HK-2 (cell line): Measurements from ENCODE around the gene TMEM218.
"Not testable (repeated sequence)": the region's sequence is repeated elsewhere in the genome, so short reads cannot be mapped to it uniquely, and the experiment has no call there.

ENCODE experiments used
- DNase-seq: peaks from one replicate; pipeline ENCODE4 v3.0.0-alpha.2; 2018; ENCODE audit not compliant: unreplicated experiment

The TMEM218 gene

DNA sequence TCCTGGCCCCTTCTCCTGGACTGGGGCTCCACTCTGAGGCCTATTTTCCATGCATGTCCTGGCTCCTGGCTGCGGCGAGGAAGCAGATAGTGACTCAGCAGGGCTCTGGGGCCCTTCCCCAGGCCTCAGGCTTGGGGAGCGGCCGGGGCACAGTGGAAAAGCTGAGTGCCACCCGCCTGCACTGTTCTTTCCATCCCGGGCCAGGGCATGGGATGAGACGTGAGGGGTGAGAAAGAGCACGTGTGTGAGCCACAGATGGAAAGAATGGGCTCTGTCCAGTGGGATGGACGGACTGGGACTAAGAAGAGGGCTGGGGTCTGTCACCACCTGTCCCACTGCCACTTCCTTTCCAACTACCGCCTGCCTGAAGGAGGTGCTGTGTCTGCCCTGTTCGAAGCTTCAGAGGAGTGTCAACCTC, 35.5 kb downstream of the TMEM218 start:
- no peak for DNase-seq

- no peak for DNase-seq
These were observed 36.2 kb downstream of the TMEM218 start for GRCh38 chr11:125075242-125075625.

DNA sequence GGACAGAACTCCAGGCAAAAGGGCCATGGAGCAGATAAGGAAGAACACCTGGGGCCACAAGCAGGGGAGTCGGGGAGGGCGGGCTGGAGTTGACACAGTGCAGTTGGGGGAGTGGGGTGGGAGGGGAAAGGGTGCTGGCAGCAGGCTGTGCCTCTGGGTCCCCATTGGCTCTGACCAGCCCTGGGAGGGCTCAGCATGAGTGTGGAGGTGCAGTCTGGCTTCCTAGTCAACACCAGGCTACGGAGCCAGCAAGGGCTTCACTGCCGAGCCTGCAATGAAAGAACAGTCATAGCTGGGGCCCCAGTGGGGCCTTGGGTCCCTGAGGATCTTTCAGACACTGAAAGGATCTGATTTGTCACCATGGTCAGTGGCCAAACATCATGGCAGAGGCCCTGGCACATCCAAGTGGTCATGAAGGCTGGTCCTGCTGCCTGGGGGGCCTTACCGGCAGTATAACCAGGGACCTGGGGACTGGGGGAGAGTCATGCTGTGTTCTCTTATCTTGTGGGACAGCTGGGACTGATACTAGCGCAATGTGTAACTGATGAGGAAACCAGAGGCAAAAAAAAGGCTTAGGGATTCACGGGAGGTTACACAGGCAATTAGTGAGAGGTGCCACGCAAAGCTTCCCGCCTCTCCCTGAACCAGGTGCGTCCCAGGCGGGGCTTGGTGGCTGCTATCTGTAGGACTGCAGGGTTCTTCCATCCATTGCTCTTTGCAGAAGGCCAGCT, 36.8 kb downstream of the TMEM218 start:
- DNase-seq: no peak

DNA sequence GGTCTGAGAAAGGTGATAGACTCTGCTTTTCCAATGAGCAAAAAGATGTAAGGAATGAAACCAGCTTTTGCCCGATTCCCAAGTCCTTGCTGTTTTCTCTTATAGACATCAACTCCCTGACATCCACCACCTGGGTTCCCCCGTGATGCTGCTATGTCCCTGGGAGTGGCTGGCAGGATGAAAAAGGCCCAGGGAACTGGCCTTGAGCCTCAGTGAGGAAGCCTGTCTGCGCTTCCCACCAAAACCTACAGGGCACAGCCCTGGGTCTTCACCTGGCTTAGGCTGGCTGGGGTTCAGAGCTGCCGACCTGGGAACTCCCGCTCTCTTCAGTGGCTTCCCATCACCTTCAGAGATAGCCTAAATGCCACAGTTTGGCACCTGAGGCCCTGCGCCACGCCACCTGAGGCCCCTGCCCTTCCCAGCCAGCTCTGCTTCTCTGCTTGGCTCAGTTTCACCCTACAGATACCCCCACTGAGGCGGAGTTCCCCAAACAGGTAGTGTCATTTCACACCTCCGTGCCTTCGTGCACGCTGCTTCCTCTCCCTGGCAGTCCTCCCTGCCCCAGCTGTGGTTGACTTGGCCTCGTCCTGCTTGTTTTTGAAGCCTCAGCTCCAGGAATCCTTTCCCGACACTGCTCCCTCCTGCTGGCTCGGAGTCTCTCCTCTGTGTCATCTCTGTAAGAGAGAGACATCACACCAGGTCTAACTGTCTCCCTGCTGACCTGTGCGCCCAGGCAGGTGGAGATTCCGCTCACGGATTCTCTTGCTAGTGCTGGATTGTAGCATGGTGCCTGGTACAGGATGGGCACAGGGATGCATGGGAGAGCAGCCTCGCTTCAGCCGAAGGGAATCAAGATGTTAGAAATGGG, 37.6 kb downstream of the TMEM218 start:
- no peak for DNase-seq

- no peak for DNase-seq
These were observed 38.4 kb downstream of the TMEM218 start for GRCh38 chr11:125072961-125073590.

DNA sequence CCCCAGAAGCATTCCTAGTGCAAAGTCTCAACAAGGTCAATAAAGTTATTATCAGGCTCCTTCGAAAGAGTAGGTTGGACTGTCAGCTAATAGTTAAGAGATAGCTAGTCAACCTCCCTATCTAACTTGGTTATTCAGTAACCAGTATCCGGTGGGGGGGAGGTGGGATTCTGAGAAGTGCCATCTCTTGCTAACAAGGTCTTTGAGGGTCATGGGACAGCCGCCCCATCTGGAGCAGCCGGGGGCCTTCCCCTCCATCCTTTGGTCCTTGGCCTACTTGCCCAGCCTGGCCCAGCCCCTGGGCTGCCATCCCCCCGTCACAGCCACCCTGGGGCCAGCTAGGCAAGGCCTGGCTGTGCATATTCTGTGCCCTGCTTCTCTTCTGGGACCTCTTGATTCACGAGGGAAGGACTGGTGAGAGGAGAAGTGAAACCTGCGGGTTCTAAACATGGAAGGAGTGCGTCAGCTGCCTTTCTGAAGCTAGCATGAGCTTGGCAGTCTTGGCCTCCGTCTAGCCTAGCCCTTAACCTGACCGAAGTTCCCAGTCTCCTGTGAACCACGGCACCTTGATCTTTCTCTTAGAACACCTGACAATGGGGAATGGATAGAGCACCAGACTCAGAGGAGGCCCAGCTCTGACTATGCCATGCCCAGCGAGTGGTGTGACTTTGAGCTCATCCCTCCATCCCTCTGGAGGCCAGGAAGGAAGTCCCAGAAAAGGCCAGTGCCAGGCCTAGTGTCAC, 39.0 kb downstream of the TMEM218 start:
- DNase-seq: no peak

GRCh38 chr11:125071846-125072217, 39.6 kb downstream of the TMEM218 start:
- no peak for DNase-seq

- no peak for DNase-seq
These were observed 40.0 kb downstream of the TMEM218 start for GRCh38 chr11:125071435-125071834.

DNA sequence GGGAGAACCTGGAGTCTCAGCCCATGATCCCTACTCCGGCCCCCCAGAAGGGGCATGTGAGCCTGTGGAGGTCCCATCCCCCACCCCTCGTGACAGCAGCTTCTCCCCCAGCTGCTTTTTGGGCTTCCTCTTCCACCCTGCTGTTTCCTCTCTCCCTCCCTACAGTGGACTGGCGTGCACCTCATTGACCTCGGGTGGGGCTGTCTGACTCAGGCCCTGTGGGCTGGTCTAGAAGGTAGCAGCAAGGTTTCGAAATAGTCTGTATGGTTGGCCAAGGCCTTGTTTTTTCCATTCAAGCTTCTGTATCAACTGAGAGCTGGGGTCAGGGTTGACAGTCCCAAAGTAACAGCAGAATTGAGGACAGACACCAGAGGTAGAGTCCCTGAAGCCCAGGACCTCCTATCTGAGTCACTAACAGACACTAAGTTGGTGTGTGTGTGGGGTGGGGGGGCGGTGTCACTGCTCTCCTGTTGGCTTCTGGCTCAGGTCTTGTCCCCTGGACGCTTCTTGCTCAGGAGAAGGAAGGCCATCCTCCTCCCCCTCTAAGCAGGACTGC, 40.6 kb downstream of the TMEM218 start:
- no peak for DNase-seq

DNA sequence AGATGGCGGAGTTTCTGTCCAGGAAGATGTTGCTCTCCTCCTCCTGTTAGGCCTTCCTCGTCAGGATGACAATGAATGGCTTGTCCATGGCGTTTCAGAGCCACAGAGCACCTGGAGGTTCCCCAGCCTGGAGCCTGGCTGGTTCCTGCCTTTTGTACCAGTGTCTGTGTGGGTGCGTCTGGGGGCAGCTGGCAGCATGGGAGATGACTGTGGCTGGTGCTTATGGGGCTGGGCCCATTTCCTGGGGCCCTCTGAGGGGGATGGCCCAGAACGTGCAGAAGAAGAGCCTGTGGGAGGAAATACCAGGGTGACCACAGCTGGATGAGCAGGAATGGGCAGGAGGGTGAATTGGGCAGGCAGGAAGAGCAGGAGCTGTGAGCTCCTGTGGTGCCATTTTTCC, 41.6 kb downstream of the TMEM218 start:
- no peak for DNase-seq

GRCh38 chr11:125069008-125069407, 42.4 kb downstream of the TMEM218 start:
- no peak for DNase-seq

- DNase-seq: no peak
These were observed 43.1 kb downstream of the TMEM218 start for GRCh38 chr11:125068368-125068767.

DNA sequence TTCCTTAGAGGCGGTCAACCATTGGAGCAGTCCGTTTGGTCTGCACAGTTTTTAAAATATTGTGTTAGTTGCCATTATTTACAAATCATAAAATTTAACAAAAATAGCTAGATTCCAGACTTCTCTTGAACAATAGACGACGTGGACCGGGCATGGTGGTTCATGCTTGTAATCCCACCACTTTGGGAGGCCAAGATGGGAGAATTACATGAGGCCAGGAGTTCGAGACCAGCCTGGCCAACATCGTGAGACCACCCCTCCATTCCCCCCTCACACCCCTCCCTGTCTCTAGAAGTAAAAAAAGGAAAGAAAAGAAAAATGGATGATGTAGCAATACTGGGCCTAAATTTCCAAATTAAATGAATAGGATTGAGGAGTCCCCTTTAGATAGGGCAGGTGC, 47.4 kb downstream of the TMEM218 start:
- no peak for DNase-seq

DNA sequence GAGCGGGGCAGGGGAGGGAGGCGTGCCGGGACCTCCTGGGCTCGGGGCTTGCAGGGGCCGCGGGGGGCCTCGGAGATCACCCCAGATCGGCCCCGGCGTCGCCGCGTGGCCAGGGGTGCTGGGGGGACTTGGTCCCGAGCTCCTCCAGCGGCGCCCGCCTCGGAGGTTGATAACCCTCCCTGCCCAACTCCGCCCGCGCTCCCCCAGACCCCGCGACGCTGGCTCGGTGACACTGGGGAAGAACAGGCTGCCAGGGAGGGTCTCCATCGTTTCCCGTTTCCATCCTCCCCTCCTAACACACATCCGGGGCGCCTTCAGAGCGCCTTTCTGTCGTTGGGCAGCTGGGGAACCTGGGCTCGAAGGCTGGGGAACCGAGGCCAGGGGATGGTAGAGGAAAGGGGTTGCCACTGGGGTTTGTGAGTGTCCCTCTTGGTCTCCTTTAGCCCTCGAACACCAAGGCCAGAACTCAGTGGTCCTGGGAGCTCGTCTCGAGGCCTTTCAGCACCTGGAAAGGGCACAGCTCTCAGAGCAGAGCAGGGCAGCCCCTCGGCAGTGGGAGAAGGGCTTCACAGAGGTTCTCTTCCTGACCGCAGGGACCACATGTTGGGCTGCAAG, 47.9 kb downstream of the TMEM218 start:
- DNase-seq: no peak

DNA sequence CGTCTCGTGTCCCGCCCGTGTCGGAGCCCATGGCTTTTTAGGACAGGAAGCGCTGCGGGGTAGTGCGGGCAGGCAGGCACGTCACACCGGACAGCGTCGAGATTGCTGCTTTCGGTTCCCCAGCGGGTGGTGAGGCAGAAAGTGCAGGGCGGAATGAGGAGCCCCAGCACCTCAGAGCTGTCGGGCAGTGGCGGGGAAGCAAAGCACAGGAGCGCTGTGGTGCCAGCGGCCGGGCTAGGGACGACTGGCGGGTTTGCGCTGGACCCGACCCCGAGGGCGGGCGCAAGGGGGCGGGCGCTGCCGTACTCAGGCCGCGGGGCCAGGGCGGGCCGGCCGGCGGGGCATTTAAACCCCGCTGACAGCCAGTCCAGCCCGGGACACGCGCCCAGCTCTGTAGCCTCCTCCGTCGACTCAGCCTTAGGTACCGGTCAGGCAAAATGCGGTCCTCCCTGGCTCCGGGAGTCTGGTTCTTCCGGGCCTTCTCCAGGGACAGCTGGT, 48.4 kb downstream of the TMEM218 start, which contains the start of gene SLC37A2:
Gene SLC37A2, plus strand, starts transcription at position 375 of the 498 bp plus-strand sequence. Its CDS starts 63 bp downstream, at position 438.
- peak; percentile 58 for DNase-seq

DNA sequence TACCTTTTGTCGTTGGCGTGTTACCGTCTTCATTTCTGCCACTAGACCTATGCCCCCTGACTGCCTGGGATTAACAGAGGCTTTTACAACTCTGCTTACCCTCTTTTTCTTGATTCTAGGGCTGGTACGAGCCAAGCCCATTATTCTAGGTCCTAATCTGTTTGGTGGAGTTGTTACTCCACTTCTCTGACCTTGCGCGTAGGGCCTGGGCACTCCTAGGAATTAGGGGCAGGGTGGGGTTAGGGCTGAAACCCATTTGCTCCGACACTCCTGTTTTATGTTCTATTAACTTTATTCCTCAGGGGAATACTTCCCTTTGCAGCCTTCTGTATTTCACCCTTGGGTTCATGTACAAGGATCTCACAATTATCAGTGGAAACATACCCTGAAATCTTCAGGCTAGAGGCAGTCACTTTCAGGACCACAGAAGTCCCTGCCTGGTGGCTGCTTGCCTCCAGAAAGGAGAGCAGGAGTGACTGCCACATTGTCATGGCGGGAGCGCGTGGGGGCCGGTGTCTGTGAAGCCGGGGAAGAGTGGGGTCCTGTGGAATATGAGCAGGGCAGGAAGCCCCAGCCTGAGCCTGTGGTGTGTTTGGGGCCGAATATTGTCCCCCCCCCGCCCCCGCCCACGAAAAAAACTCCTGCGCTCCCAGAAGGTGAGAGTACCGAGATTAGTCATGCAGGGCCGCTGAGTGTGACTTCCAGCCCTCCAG, 49.1 kb downstream of the TMEM218 start:
- DNase-seq: no peak

GRCh38 chr11:125061281-125061680, 50.1 kb downstream of the TMEM218 start:
- no peak for DNase-seq

DNA sequence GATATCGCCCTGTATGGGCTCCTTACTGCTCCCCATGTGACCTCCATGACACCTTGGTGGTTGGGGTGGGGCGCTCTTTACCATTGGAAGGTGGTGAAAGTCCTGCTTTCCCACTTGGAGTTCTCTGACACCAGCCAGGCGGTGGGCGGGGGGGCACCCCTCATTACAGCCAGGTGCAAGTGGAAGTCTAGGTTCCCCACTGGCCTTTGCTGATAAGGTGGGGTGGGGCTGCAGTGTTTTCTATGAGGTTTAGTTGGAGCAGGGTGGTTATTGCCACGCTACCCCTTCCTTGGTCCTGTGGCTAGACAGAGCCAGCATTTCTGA, 53.8 kb downstream of the TMEM218 start:
- DNase-seq: no peak

DNA sequence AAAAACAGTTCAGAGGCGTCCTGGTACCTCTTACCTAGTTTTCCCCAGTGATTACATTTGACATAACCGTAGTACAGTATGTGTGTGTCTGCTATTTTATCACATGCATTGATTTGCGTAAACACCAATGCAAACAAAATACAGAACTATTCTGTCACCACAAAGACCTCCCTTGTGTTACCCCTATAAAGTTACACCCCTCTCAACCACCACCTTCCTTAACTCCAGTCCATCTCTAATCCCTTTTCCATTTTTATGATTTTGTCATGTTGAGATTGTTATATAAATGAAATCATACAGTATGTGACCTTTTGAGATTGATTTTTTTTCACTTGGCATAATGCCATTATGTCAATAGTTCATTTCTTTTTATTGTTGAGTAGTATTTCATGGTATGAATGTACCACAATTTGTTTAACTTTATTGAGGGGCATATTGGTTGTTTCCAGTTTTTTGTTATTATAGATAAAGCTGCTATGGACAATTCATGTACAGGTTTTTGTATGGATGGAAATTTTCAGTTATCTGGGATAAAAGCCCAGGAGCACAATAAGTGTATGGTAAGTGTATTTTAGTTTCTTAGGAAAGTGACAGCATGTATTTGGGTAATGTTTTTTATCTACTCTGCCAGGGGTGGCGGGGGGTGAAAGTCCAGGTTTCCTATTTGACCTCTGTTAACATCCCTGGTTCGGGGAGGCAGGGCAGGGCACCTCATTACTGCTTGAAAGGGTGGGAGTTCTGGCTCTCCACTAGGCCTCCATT, 54.3 kb downstream of the TMEM218 start:
- no peak for DNase-seq

GRCh38 chr11:125056111-125056510, 55.3 kb downstream of the TMEM218 start:
- not testable (repeated sequence) for DNase-seq
